GM19372 (cell line): ENCODE data around the gene MYCN.
"Not testable (repeated sequence)": the region's sequence is repeated elsewhere in the genome, so short reads cannot be mapped to it uniquely, and the experiment has no call there.

Experiments
- ATAC-seq: cut with Tn5 transposase; IDR thresholded peaks from one replicate; pipeline ENCODE4 v1.9.1; 2021; ENCODE audit warnings: mild to moderate bottlenecking, low read depth, moderate library complexity; ENCODE audit not compliant: unreplicated experiment

Gene MYCN

GRCh38 chr2:15907461-15908324 is 32.7 kb upstream of the MYCN start:
- no peak for ATAC-seq

GRCh38 chr2:15908371-15908770 is 32.0 kb upstream of the MYCN start:
- ATAC-seq, result no peak

GRCh38 chr2:15909157-15909556 is 31.2 kb upstream of the MYCN start:
- no peak for ATAC-seq

- ATAC-seq, result no peak
These were observed 30.6 kb upstream of the MYCN start for GRCh38 chr2:15909736-15910135.

- ATAC-seq, result not testable (repeated sequence)
These were observed 29.1 kb upstream of the MYCN start for GRCh38 chr2:15911270-15911669.

GRCh38 chr2:15911686-15912085 is 28.7 kb upstream of the MYCN start:
- ATAC-seq, result no peak

GRCh38 chr2:15912203-15912602 is 28.1 kb upstream of the MYCN start:
- no peak for ATAC-seq

- no peak for ATAC-seq
These were observed 27.2 kb upstream of the MYCN start for GRCh38 chr2:15913146-15913545.

GRCh38 chr2:15914596-15915385 is 25.6 kb upstream of the MYCN start:
- no peak for ATAC-seq

- ATAC-seq, result not testable (repeated sequence)
These were observed 24.8 kb upstream of the MYCN start for GRCh38 chr2:15915546-15915945.

GRCh38 chr2:15916336-15916735 is 24.0 kb upstream of the MYCN start:
- ATAC-seq, result no peak

- ATAC-seq, result no peak
These were observed 21.5 kb upstream of the MYCN start for GRCh38 chr2:15918761-15919356.

GRCh38 chr2:15919716-15920434 is 20.5 kb upstream of the MYCN start:
- ATAC-seq, result no peak

- ATAC-seq, result no peak
These were observed 19.7 kb upstream of the MYCN start for GRCh38 chr2:15920696-15921095.

GRCh38 chr2:15923597-15923996 is 16.8 kb upstream of the MYCN start:
- no peak for ATAC-seq

GRCh38 chr2:15925819-15926218 is 14.5 kb upstream of the MYCN start:
- no peak for ATAC-seq

GRCh38 chr2:15926252-15926651 is 14.1 kb upstream of the MYCN start:
- no peak for ATAC-seq

GRCh38 chr2:15927551-15928218 is 12.7 kb upstream of the MYCN start:
- no peak for ATAC-seq

- not testable (repeated sequence) for ATAC-seq
These were observed 11.3 kb upstream of the MYCN start for GRCh38 chr2:15929008-15929407.

GRCh38 chr2:15929861-15930260 is 10.5 kb upstream of the MYCN start:
- no peak for ATAC-seq
